ENCODE data around the gene KANSL1L.

The KANSL1L gene

DNA sequence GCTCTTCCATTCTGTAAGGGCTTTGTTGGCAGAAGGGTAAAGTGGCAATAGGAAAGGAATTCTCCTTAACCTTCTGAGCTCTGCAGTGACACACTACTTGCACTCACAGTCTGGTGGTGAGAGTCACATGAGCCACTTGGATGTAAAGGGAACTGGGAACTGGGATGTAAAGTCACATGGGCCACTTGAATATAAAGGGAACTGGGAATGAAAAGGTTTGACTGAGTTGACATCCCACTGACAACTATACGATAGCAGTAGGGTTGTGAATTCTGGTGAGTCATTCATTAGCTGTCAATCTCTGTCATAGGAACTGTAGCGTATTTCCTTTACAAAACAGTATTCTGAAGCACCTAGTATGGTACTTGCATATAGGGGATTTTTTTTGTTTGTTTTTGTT is 163.3 kb downstream of the KANSL1L start:
- Histone ChIP-seq H3K4me3 (ENCODE audit: insufficient read depth, low read length, poor library complexity, severe bottlenecking) (no peak overlapping the region), H2AFZ (ENCODE audit: low read depth, low read length, severe bottlenecking) (no peak overlapping the region), H4K20me1 (ENCODE audit: low read depth, low read length) (peaks cover 72% of the 10 kb centered on the region), H3K9ac (ENCODE audit: low read length) (no peak overlapping the region), H3K27ac (ENCODE audit: low read depth, low read length) (no peak overlapping the region), H3K9me2 (replicated peaks; ENCODE audit: insufficient read depth, low read length) (no peaks in the 10 kb centered on the region), H3K36me3 (ENCODE audit: low read length) (peaks cover 39% of the 10 kb centered on the region; the same call in 1 of the 2 replicates), H3K79me2 (ENCODE audit: insufficient read depth, low read length) (peaks cover 100% of the 10 kb centered on the region), H3F3A (ENCODE audit: insufficient read depth) (peaks cover 3% of the 10 kb centered on the region; the same call in 1 of the 2 replicates), H3K27me3 (ENCODE audit: low read length) (no peaks in the 10 kb centered on the region), H3K9me3 (ENCODE audit: insufficient read depth, low read length) (no peaks in the 10 kb centered on the region), H3K4me2 (ENCODE audit: low read depth, low read length, poor library complexity, severe bottlenecking) (no peak overlapping the region)
- TF ChIP-seq, protein P1, sequence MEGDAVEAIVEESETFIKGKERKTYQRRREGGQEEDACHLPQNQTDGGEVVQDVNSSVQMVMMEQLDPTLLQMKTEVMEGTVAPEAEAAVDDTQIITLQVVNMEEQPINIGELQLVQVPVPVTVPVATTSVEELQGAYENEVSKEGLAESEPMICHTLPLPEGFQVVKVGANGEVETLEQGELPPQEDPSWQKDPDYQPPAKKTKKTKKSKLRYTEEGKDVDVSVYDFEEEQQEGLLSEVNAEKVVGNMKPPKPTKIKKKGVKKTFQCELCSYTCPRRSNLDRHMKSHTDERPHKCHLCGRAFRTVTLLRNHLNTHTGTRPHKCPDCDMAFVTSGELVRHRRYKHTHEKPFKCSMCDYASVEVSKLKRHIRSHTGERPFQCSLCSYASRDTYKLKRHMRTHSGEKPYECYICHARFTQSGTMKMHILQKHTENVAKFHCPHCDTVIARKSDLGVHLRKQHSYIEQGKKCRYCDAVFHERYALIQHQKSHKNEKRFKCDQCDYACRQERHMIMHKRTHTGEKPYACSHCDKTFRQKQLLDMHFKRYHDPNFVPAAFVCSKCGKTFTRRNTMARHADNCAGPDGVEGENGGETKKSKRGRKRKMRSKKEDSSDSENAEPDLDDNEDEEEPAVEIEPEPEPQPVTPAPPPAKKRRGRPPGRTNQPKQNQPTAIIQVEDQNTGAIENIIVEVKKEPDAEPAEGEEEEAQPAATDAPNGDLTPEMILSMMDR (IDR thresholded peaks at IDR 0.05; ENCODE audit: insufficient read depth, low read length, poor library complexity, severe bottlenecking): no peak
- TF ChIP-seq EZH2phosphoT487 (conservative IDR thresholded peaks at IDR 0.05; ENCODE audit: low read length): no peak

DNA sequence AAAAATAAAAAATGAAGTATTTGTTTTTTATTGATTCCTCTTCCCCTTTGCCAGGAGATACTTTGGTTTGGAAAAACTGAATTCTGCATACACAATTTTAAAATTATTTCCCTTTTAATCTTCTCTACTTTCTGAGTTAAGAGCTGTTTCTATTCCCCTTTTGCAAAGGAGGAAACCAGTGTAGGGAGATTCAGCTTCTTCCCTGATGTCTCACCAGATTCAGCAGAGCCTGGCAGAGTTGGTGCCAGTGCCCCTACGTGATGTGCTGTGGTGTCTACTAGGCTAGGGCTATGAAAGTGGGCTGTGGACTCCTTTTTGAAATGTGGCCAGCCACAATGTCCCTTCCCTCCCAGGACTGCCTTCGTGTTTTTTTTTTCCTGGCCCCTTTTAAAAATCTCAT is 166.3 kb downstream of the KANSL1L start:
- H3K36me3 ChIP-seq (ENCODE audit: low read length): peaks cover 20% of the 10 kb centered on the region; the same call in 1 of the 2 replicates
- H3K4me2 ChIP-seq (ENCODE audit: low read depth, low read length, poor library complexity, severe bottlenecking): peak overlapping the region; percentile 68
- H3K27ac ChIP-seq (ENCODE audit: low read depth, low read length): no peak overlapping the region
- H3F3A ChIP-seq (ENCODE audit: insufficient read depth): peaks cover 3% of the 10 kb centered on the region; the same call in 1 of the 2 replicates
- H3K9me3 ChIP-seq (ENCODE audit: insufficient read depth, low read length): no peaks in the 10 kb centered on the region
- H3K9ac ChIP-seq (ENCODE audit: low read length): no peak overlapping the region
- no peaks in the 10 kb centered on the region for H3K27me3 ChIP-seq (ENCODE audit: low read length)
- no peak overlapping the region for H3K4me3 ChIP-seq (ENCODE audit: insufficient read depth, low read length, poor library complexity, severe bottlenecking)
- TF ChIP-seq, protein P1 (IDR thresholded peaks at IDR 0.05; ENCODE audit: insufficient read depth, low read length, poor library complexity, severe bottlenecking): no peak
- TF ChIP-seq EZH2phosphoT487 (conservative IDR thresholded peaks at IDR 0.05; ENCODE audit: low read length): no peak
- H3K9me2 ChIP-seq (replicated peaks; ENCODE audit: insufficient read depth, low read length): no peaks in the 10 kb centered on the region
- peaks cover 75% of the 10 kb centered on the region for H3K79me2 ChIP-seq (ENCODE audit: insufficient read depth, low read length)
- H4K20me1 ChIP-seq (ENCODE audit: low read depth, low read length): peaks cover 46% of the 10 kb centered on the region
- H2AFZ ChIP-seq (ENCODE audit: low read depth, low read length, severe bottlenecking): no peak overlapping the region

DNA sequence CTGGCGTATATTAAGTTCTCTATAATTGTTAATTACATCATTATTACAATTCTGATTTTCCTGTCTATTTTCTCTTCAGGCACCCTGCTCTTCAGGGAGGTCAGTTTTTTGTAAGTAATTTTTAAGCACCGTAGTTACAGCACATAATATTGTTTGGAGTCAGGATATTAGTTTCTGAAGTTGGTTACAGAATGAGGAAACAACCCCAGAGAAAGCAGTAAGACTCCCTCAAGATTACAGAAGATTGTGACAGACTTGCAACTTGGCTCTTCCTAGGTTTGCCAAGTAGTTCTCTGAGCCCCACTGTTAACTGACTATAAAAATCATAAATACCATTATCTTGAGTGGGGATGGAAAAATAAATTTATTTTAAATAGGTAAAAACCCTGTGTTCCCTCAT is 167.8 kb downstream of the KANSL1L start:
- Histone ChIP-seq H3K36me3 (ENCODE audit: low read length) (peaks cover 13% of the 10 kb centered on the region; the same call in 1 of the 2 replicates), H3K79me2 (ENCODE audit: insufficient read depth, low read length) (peaks cover 60% of the 10 kb centered on the region), H3K27ac (ENCODE audit: low read depth, low read length) (peak overlapping the region; percentile 46; the same call in 1 of the 2 replicates), H3K4me2 (ENCODE audit: low read depth, low read length, poor library complexity, severe bottlenecking) (peak overlapping the region; percentile 68), H2AFZ (ENCODE audit: low read depth, low read length, severe bottlenecking) (no peak overlapping the region), H4K20me1 (ENCODE audit: low read depth, low read length) (peaks cover 42% of the 10 kb centered on the region), H3F3A (ENCODE audit: insufficient read depth) (peaks cover 3% of the 10 kb centered on the region; the same call in 1 of the 2 replicates), H3K4me3 (ENCODE audit: insufficient read depth, low read length, poor library complexity, severe bottlenecking) (peak overlapping the region; percentile 91), H3K9me3 (ENCODE audit: insufficient read depth, low read length) (no peaks in the 10 kb centered on the region), H3K9ac (ENCODE audit: low read length) (peak overlapping the region; percentile 78), H3K27me3 (ENCODE audit: low read length) (no peaks in the 10 kb centered on the region), H3K9me2 (replicated peaks; ENCODE audit: insufficient read depth, low read length) (no peaks in the 10 kb centered on the region)
- TF ChIP-seq, protein P1 (IDR thresholded peaks at IDR 0.05; ENCODE audit: insufficient read depth, low read length, poor library complexity, severe bottlenecking): no peak
- no peak for TF ChIP-seq EZH2phosphoT487 (conservative IDR thresholded peaks at IDR 0.05; ENCODE audit: low read length)
